Stomach (tissue), 9 donors: ENCODE data around the gene NGRN. TPM values are rescaled to one million over a fixed set of nuclear protein-coding genes. Genes with fewer than 3 reads are reported as not detected.

Source experiments
- DNase-seq, 2 donors: peaks; one replicate each; pipeline versions ENCODE4 v3.0.0 to v3.0.0-alpha.2; 2013 to 2019
- H3K27ac ChIP-seq, 5 donors: fragments of 200-600 bp in 4 of 5; sonication (generic) in 4 of 5; one replicate each; pipeline ENCODE4 v1.5.1; 2013 to 2019; ENCODE audit warnings: mild to moderate bottlenecking in 1 of 5, moderate library complexity in 1 of 5
- H3K27me3 ChIP-seq, 3 donors: fragments of 200-600 bp; sonication (generic); one replicate each; pipeline ENCODE4 v1.5.1; 2017 to 2019; ENCODE audit warnings: mixed run types in 1 of 3
- H3K36me3 ChIP-seq, 4 donors: fragments of 200-600 bp; sonication (generic); 1 replicate in 3 of 4; 2 replicates in 1 of 4; pipeline ENCODE4 v1.5.1; 2016 to 2019
- H3K4me1 ChIP-seq, 4 donors: fragments of 200-600 bp; sonication (generic); one replicate each; pipeline ENCODE4 v1.5.1; 2016 to 2019
- H3K4me3 ChIP-seq, 4 donors: fragments of 200-600 bp; sonication (generic) in 3 of 4; one replicate each; pipeline ENCODE4 v1.5.1; 2016 to 2019; ENCODE audit warnings: mild to moderate bottlenecking in 1 of 4
- H3K9me3 ChIP-seq, 4 donors: fragments of 200-600 bp; sonication (generic); one replicate each; pipeline ENCODE4 v1.5.1; 2016 to 2019
- CTCF ChIP-seq, 7 experiments: fragments of 450-650 bp in 4 of 7; fragments of 200-600 bp in 3 of 7; sonication (generic) in 3 of 7; IDR thresholded peaks; one replicate each; pipeline ENCODE4 v1.5.1; 2016 to 2019; ENCODE audit warnings: antibody characterized with exemption in 7 of 7, control low read depth in 2 of 7, mild to moderate bottlenecking in 1 of 7
- EP300 ChIP-seq: sonication (generic); formaldehyde crosslinking; IDR thresholded peaks from one replicate; pipeline ENCODE4 v1.6.1; 2017; ENCODE audit warnings: antibody characterized with exemption
- POLR2A ChIP-seq, 4 donors: fragments of 450-650 bp; IDR thresholded peaks; one replicate each; pipeline ENCODE4 v1.6.1; 2016; ENCODE audit warnings: antibody characterized with exemption in 4 of 4, control low read depth in 2 of 4, mild to moderate bottlenecking in 1 of 4, moderate library complexity in 1 of 4
- POLR2AphosphoS5 ChIP-seq, 3 donors: sonication (generic); formaldehyde crosslinking; IDR thresholded peaks; one replicate each; pipeline ENCODE4 v1.6.1; 2016; ENCODE audit warnings: antibody characterized with exemption in 3 of 3
- WGBS, 5 donors: extraction: QIAGEN DNeasy Blood & Tissue Kit in 3 of 5; methylation state at CpG; one replicate each; pipeline versions ENCODE4 v1.1.5 to v1.1.7; 2013 to 2018; 5-methylcytosine and 5-hydroxymethylcytosine counted together
- intact Hi-C: fragments of 100-400 bp; cut with DNase I; formaldehyde crosslinking; loops from one replicate; pipeline ENCODE4 v1.15.1; 2023; ENCODE audit warnings: low total_unique reads
- polyA plus RNA-seq, 3 donors: library from polyadenylated mRNA; stranded (reverse); fragments of 200-250 nt; gene quantifications; one replicate each; pipeline ENCODE4 v1.2.3, GENCODE V29; 2013
- total RNA-seq, 5 donors: library from RNA; depleted of rRNA; stranded (reverse); fragments of >200 nt; gene quantifications; one replicate each; pipeline versions ENCODE4 v1.1.0 to v1.2.3, GENCODE V29; 2014 to 2016
- donor health status: healthy with polysubstance abuse.
- donor health status: Bipolar disorder and iron deficiency.
- donor health status: healthy.

The NGRN gene
- total and polyA plus RNA-seq, 8 donors = 24.0 to 97.4 (median 59.7) TPM

- Histone ChIP-seq H3K27me3 (no peaks in the 10 kb centered on the region), H3K27ac (peak overlapping the region; percentile 64 to 98 (median 93)), H3K4me3 (peak overlapping the region in 1 of 4 donors; percentile 95), H3K4me1 (peaks cover 43 to 59% (median 52%) of the 10 kb centered on the region in 4 donors), H3K9me3 (no peaks in the 10 kb centered on the region), H3K36me3 (peaks cover 37 to 66% (median 61%) of the 10 kb centered on the region in 4 donors)
- TF ChIP-seq POLR2AphosphoS5 (IDR thresholded peaks at IDR 0.05) (peak in 1 of 3 donors; percentile 60), EP300 (no peak)
- intact Hi-C loops = no loop called here
- WGBS, 5 donors = 28 to 51% (median 41%) methylated on average over 11 to 12 of the region's 12 CpGs
- peak; percentile 39 to 83 for DNase-seq
These were observed 35.4 kb upstream of the NGRN start for GRCh38 chr15:90230071-90230494.

GRCh38 chr15:90230610-90231009 lies 34.9 kb upstream of the NGRN start:
- peaks cover 32 to 60% (median 56%) of the 10 kb centered on the region in 4 donors for H3K36me3 ChIP-seq
- 67 to 82% (median 74%) methylated on average over 6 to 8 of the region's 8 CpGs for WGBS, 5 donors
- H3K27me3 ChIP-seq = no peaks in the 10 kb centered on the region
- peaks cover 43 to 61% (median 54%) of the 10 kb centered on the region in 4 donors for H3K4me1 ChIP-seq
- TF ChIP-seq EP300 (no peak), CTCF (IDR thresholded peaks at IDR 0.05) (no peak)
- H3K9me3 ChIP-seq = no peaks in the 10 kb centered on the region
- peak overlapping the region; percentile 64 to 98 (median 93) for H3K27ac ChIP-seq
- no peak for DNase-seq
- intact Hi-C loops = no loop called here
- peak overlapping the region in 2 of 4 donors; percentile 12 to 95 for H3K4me3 ChIP-seq

GRCh38 chr15:90231028-90232017 lies 34.1 kb upstream of the NGRN start:
- Histone ChIP-seq H3K36me3 (peaks cover 25 to 59% (median 55%) of the 10 kb centered on the region in 4 donors), H3K27ac (peak overlapping the region; percentile 64 to 98 (median 93)), H3K9me3 (no peaks in the 10 kb centered on the region), H3K27me3 (no peaks in the 10 kb centered on the region), H3K4me3 (peak overlapping the region in 2 of 4 donors; percentile 73 to 95), H3K4me1 (peaks cover 43 to 61% (median 54%) of the 10 kb centered on the region in 4 donors)
- WGBS, 5 donors = 42 to 50% (median 48%) methylated on average over 20 to 27 of the region's 27 CpGs
- TF ChIP-seq POLR2A (IDR thresholded peaks at IDR 0.05) (no peak), POLR2AphosphoS5 (IDR thresholded peaks at IDR 0.05) (peak in 1 of 3 donors; percentile 31), CTCF (IDR thresholded peaks at IDR 0.05) (no peak)
- peak; percentile 69 to 70 for DNase-seq
- intact Hi-C loops = no loop called here

- H3K4me3 ChIP-seq = peak overlapping the region in 3 of 4 donors; percentile 73 to 95 (median 81)
- H3K4me1 ChIP-seq = peaks cover 43 to 61% (median 54%) of the 10 kb centered on the region in 4 donors
- no peaks in the 10 kb centered on the region for H3K9me3 ChIP-seq
- no peaks in the 10 kb centered on the region for H3K27me3 ChIP-seq
- DNase-seq = no peak
- WGBS, 5 donors = 69 to 84% (median 73%) methylated on average over 9 to 13 of the region's 13 CpGs
- peak overlapping the region; percentile 86 to 98 (median 93) for H3K27ac ChIP-seq
- H3K36me3 ChIP-seq = peaks cover 23 to 59% (median 53%) of the 10 kb centered on the region in 4 donors
- no peak for TF ChIP-seq POLR2A (IDR thresholded peaks at IDR 0.05)
- no peak for TF ChIP-seq CTCF (IDR thresholded peaks at IDR 0.05)
- no peak for TF ChIP-seq EP300
- TF ChIP-seq POLR2AphosphoS5 (IDR thresholded peaks at IDR 0.05) = no peak
- intact Hi-C loops = no loop called here
These were observed 33.3 kb upstream of the NGRN start for GRCh38 chr15:90232196-90232595.
